H1 (cell line): ENCODE results near the gene UVSSA. TPM values are rescaled to one million over a fixed set of nuclear protein-coding genes. Genes with fewer than 3 reads are reported as not detected.

ENCODE experiments used
- CHD1 ChIP-seq: IDR thresholded peaks from 2 replicates; pipeline ENCODE4 v1.6.1; 2012; ENCODE audit warnings: low read depth, low read length, improper control_type of control experiment
- GTF2F1 ChIP-seq: IDR thresholded peaks from 2 replicates; pipeline ENCODE4 v1.6.1; 2012; ENCODE audit warnings: low read depth, low read length, improper control_type of control experiment, borderline replicate concordance
- JUND ChIP-seq: IDR thresholded peaks from 2 replicates; pipeline ENCODE4 v1.6.1; 2011; ENCODE audit warnings: mild to moderate bottlenecking, improper control_type of control experiment, low read length
- RAD21 ChIP-seq, 2 experiments: IDR thresholded peaks in 1 of 2; conservative IDR thresholded peaks in 1 of 2; 2 replicates each; pipeline ENCODE4 v1.6.1; 2011; ENCODE audit warnings: low read depth in 2 of 2, low read length in 2 of 2, improper control_type of control experiment in 1 of 2, inconsistent platforms in 1 of 2, mild to moderate bottlenecking in 1 of 2, moderate library complexity in 1 of 2
- TCF12 ChIP-seq: IDR thresholded peaks from 2 replicates; pipeline ENCODE4 v1.6.1; 2011; ENCODE audit warnings: low read depth, mild to moderate bottlenecking, low read length
- TEAD4 ChIP-seq: IDR thresholded peaks from 2 replicates; pipeline ENCODE4 v1.6.1; 2012; ENCODE audit warnings: low read depth, low read length, inconsistent platforms, mixed read lengths
- polyA plus RNA-seq, 7 experiments: library from polyadenylated mRNA; depleted of rRNA in 3 of 7; stranded (reverse) in 5 of 7; unstranded in 2 of 7; fragments of >200 nt in 5 of 7; fragments of 200-250 nt in 2 of 7; gene quantifications; 1 replicate in 5 of 7; 2 replicates in 1 of 7; 4 replicates in 1 of 7; pipeline versions ENCODE4 v1.2.1 to v1.2.3, GENCODE V29; 2011 to 2013; ENCODE audit warnings: missing spikeins in 2 of 7, mixed read lengths in 2 of 7
- total RNA-seq: library from RNA; stranded (reverse); fragmentation: NEBNext Ultra II Directional; extraction: Animal tissue kit (Norgen Biotek cat#: 25700); gene quantifications from 2 replicates; pipeline ENCODE4 v1.2.1, GENCODE V29; 2021
- TF ChIP-seq, protein P1 (sequence below): fragments of 300-600 bp; sonication (generic); IDR thresholded peaks from 2 replicates; pipeline ENCODE4 v1.7.1; 2012; ENCODE audit warnings: low read length, moderate library complexity, mild to moderate bottlenecking, inconsistent platforms; ENCODE audit not compliant: insufficient replicate concordance
- TF ChIP-seq, protein P2 (sequence below): IDR thresholded peaks from 2 replicates; pipeline ENCODE4 v1.6.1; 2012; ENCODE audit warnings: inconsistent platforms
- TF ChIP-seq, protein P3 (sequence below): IDR thresholded peaks from 2 replicates; pipeline ENCODE4 v1.6.1; 2012; ENCODE audit warnings: inconsistent platforms

Gene UVSSA
- total and polyA plus RNA-seq, 2 of the 8 experiments (the other 6 are each of a cell fraction or from before 2014, with no cell fraction given), result 14.5 to 19.4 TPM

DNA sequence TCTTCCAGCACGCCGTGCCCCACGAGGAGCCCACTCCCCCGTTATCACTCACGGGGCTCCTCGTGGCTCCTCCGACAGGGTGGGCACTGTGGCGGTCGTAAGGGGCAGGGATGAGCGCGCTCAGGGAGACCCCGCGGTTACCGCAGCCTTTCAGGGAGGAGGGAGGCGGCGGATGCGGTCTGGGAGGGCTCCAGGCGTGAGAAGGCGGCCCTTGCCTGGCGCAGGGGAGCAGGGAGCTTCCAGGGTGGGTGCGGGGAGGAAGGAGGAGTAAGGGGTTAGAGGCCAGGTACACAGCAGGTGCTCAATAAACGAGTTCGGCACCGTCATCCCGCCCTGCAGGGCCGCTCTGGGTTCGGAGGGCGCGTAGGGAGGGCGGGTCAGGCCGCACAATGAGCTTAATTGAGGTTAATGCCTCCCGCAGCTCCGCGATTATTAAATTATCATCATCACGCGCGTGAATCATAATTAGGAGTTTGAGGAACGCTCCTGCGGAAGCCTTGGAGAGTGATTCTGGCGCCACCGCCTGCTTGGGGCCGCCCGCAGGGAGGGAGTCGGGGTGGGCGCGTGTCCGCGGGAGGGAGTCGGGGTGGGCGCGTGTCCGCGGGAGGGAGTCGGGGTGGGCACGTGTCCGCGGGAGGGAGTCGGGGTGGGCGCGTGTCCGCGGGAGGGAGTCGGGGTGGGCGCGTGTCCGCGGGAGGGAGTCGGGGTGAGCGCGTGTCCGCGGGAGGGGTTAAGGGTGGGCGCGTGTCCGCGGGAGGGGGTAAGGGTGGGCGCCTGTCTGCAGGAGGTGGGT, 66.9 kb downstream of the UVSSA start (continued):
- TF ChIP-seq, protein P1, sequence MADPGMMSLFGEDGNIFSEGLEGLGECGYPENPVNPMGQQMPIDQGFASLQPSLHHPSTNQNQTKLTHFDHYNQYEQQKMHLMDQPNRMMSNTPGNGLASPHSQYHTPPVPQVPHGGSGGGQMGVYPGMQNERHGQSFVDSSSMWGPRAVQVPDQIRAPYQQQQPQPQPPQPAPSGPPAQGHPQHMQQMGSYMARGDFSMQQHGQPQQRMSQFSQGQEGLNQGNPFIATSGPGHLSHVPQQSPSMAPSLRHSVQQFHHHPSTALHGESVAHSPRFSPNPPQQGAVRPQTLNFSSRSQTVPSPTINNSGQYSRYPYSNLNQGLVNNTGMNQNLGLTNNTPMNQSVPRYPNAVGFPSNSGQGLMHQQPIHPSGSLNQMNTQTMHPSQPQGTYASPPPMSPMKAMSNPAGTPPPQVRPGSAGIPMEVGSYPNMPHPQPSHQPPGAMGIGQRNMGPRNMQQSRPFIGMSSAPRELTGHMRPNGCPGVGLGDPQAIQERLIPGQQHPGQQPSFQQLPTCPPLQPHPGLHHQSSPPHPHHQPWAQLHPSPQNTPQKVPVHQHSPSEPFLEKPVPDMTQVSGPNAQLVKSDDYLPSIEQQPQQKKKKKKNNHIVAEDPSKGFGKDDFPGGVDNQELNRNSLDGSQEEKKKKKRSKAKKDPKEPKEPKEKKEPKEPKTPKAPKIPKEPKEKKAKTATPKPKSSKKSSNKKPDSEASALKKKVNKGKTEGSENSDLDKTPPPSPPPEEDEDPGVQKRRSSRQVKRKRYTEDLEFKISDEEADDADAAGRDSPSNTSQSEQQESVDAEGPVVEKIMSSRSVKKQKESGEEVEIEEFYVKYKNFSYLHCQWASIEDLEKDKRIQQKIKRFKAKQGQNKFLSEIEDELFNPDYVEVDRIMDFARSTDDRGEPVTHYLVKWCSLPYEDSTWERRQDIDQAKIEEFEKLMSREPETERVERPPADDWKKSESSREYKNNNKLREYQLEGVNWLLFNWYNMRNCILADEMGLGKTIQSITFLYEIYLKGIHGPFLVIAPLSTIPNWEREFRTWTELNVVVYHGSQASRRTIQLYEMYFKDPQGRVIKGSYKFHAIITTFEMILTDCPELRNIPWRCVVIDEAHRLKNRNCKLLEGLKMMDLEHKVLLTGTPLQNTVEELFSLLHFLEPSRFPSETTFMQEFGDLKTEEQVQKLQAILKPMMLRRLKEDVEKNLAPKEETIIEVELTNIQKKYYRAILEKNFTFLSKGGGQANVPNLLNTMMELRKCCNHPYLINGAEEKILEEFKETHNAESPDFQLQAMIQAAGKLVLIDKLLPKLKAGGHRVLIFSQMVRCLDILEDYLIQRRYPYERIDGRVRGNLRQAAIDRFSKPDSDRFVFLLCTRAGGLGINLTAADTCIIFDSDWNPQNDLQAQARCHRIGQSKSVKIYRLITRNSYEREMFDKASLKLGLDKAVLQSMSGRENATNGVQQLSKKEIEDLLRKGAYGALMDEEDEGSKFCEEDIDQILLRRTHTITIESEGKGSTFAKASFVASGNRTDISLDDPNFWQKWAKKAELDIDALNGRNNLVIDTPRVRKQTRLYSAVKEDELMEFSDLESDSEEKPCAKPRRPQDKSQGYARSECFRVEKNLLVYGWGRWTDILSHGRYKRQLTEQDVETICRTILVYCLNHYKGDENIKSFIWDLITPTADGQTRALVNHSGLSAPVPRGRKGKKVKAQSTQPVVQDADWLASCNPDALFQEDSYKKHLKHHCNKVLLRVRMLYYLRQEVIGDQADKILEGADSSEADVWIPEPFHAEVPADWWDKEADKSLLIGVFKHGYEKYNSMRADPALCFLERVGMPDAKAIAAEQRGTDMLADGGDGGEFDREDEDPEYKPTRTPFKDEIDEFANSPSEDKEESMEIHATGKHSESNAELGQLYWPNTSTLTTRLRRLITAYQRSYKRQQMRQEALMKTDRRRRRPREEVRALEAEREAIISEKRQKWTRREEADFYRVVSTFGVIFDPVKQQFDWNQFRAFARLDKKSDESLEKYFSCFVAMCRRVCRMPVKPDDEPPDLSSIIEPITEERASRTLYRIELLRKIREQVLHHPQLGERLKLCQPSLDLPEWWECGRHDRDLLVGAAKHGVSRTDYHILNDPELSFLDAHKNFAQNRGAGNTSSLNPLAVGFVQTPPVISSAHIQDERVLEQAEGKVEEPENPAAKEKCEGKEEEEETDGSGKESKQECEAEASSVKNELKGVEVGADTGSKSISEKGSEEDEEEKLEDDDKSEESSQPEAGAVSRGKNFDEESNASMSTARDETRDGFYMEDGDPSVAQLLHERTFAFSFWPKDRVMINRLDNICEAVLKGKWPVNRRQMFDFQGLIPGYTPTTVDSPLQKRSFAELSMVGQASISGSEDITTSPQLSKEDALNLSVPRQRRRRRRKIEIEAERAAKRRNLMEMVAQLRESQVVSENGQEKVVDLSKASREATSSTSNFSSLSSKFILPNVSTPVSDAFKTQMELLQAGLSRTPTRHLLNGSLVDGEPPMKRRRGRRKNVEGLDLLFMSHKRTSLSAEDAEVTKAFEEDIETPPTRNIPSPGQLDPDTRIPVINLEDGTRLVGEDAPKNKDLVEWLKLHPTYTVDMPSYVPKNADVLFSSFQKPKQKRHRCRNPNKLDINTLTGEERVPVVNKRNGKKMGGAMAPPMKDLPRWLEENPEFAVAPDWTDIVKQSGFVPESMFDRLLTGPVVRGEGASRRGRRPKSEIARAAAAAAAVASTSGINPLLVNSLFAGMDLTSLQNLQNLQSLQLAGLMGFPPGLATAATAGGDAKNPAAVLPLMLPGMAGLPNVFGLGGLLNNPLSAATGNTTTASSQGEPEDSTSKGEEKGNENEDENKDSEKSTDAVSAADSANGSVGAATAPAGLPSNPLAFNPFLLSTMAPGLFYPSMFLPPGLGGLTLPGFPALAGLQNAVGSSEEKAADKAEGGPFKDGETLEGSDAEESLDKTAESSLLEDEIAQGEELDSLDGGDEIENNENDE, result no peak
- TF ChIP-seq, protein P2, sequence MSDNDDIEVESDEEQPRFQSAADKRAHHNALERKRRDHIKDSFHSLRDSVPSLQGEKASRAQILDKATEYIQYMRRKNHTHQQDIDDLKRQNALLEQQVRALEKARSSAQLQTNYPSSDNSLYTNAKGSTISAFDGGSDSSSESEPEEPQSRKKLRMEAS, result no peak
- TF ChIP-seq JUND (no peak), GTF2F1 (no peak), CHD1 (no peak), TEAD4 (no peak), RAD21 (IDR thresholded peaks at IDR 0.05 in 1 of 2, conservative IDR thresholded peaks at IDR 0.05 in 1 of 2; ENCODE audit: low read depth in 2 of 2, low read length in 2 of 2) (no peak), TCF12 (no peak)
- TF ChIP-seq, protein P3, sequence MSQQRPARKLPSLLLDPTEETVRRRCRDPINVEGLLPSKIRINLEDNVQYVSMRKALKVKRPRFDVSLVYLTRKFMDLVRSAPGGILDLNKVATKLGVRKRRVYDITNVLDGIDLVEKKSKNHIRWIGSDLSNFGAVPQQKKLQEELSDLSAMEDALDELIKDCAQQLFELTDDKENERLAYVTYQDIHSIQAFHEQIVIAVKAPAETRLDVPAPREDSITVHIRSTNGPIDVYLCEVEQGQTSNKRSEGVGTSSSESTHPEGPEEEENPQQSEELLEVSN, result no peak
